Stimulated activated CD4-positive, alpha-beta T cell treated with anti-CD3 and anti-CD28 coated beads, Interleukin-4, amount 100 ng/mL, for 48 hours (primary cell): ENCODE results near the gene SOS1.
"Not testable (repeated sequence)": the region's sequence is repeated elsewhere in the genome, so short reads cannot be mapped to it uniquely, and the experiment has no call there.

Experiments
- DNase-seq, 2 donors: peaks; one replicate each; pipeline ENCODE4 v3.0.0-alpha.2; 2020; ENCODE audit warnings: low read depth in 2 of 2

The SOS1 gene

DNA sequence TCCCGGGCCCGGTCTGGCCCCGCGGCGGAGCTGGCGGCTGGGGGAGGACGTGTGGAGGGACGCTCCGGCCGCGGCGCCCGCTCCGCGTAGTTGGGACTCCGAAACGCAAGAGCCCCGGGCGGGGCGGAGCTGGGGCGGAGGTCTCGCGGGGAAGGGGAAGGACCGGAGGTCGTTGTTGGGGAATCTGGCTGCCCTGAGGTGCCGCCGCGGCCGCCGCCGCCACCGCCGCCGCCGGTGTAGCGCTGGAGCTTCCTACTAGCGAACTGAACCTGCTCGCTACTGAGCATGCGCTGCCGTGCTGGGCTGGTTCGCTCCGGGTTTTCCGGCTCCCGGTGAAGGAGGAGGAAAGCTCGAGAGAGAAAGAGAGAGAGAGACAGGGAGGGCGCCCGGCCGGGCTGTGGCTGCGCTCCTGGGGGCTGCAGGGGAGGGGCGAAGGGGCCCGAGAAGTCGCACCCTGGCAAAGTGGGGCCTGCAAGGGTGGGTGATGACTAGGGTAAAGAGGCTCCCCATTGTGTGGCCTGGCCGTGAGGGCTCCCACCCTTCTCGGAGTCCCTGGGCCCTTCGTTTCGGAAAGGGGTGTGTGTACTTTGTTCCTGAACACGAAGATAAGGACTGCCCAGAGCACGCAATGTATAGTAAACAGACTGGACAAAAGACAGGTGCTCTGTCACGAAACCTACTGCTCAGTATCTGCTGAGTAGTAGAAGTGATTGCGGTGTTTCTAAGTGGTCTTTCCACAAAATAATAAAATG lies at the start of gene SOS1:
SOS1 (minus strand) TSS at position 281 of the 752 bp plus-strand sequence. CDS start 629 bp downstream, outside the sequence.
- DNase-seq, result peak; percentile 91

DNA sequence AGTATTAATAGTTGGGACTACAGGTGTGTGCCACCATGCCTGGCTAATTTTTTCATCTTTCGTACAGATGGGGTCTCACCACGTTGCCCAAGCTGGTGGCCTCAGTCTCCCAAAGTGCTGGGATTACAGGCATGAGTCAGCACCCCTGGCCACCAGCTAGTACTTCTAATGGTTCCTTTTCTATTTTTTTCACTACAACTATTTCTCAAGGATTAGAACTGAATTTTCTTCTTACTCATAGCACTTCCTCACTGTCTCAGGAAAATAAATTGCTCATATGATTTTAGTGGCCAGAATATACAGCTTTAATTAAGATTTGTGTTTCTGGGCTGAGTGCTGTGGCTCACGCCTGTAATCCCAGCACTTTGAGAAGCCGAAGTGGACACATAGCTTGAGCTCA lies 43.2 kb upstream of the SOS1 start:
- no peak for DNase-seq

DNA sequence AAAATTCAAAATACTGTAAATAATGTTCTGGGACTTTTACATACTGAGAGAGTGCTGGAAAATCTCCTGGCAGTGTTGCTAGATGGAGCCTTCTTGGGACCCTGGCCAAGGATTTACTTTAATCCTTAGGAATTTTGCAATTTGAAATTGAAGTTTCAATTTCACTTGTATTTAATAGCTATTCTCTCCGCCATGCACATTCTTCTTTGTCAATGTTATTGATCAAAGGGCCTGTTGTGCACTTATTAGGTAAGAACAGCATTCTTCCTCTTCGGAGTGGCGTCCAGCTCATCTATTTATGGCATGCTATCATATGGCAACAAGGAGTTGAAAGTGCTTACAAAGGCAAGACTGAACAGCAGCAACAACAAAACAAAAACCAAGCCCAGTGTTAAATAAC lies 40.1 kb upstream of the SOS1 start:
- DNase-seq, result no peak

DNA sequence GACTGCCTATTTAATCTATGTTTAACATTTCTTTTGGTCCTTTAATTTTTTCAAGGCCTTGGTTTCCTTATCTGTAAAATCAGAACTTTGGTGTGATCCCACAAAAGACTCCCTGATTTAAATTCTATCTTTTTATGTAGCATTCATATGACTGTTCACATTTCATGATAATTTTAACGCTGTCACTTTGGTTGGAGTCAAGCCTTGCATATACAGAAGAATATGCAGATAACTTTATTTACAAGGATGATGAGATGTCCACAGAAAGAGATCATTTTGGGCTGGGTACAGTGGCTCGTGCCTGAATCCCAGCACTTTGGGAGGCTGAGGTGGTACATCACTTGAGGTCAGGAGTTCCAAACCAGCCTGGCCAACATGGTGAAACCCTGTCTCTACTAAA lies 38.4 kb upstream of the SOS1 start:
- DNase-seq, result no peak

DNA sequence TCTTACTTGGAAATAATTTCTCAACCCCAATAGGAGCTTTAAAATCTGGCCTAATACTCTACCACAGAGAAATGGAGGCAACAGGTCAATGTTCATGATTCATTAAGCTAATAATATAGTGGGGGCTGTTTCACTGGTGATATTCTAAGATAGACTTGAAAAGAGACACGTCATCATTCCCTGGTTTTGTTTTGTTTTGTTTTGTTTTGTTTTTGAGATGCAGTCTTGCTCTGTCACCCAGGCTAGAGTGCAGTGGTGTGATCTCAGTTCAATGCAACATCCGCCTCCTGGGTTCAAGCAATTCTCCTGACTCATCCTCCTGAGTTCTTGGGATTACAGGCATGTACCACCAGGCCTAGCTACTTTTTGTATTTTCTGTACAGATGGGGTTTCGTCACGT lies 37.5 kb upstream of the SOS1 start:
- DNase-seq, result no peak

DNA sequence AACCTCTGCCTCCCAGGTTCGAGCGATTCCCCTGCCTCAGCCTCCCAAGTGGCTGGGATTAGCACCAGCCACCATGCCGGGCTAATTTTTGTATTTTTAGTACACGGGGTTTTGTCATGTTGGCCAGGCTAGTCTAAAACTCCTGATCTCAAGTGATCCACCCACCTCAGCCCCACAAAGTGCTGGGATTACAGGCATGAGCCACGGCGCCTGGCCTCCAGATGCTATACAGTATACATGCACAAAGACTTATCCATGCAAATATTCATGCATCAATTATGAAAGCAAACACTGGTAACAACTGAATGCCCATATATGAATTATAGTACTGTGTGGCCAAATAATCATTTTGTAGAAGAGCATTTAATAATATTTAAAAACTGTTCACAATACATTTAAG lies 36.0 kb upstream of the SOS1 start:
- DNase-seq, result no peak

DNA sequence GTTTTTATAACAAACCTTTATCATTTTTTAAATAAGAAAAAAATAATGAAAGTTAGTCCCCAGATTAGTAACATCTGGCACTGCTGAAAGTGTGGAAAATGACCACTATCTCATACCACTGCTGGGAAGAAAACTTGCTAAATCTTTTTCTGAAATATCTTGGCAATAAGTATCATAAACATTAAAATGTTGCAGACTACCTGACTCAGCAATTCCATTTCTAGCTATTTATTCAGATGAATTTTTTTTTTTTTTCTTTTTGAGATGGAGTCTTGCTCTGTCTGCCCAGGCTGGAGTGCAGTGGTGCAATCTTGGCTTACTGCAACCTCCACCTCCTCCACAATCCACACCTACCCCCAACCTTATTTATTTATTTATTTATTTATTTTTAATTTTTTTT lies 35.3 kb upstream of the SOS1 start:
- no peak for DNase-seq

DNA sequence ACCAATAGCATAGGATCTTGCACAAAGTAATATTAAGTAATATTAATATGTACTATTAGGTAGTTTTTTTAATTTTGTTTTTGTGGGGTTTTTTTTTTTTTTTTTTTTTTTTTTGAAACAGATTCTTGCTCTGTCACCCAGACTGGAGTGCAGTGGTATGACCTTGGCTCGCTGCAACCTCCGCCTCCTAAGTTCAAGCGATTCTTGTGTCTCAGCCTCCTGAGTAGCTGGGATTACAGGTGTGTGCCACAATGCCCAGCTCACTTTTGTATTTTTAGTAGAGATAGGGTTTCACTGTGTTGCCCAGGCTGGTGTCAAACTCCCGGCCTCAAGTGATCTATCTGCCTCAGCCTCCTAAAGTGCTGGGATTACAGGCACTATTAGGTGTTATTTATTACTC lies 34.7 kb upstream of the SOS1 start:
- DNase-seq, result not testable (repeated sequence)

DNA sequence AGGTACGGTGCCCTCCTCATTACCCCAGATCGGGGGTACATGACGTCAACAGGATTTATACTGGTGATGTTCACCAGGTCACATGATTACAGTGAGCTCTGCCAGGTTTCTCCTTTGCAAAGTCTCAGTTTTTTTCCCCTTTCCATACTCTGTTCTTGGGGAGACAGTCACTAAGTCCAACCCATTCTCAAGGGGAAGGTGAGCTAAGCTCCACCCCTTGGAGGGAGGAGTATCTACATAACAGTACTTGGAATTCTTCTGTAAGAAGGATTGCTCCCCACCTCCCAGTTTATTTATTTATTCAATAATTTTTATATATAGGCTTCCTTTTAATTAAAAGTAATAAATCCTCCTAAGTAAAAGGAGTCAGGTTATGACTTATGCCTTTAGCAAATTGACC lies 34.1 kb upstream of the SOS1 start:
- no peak for DNase-seq

DNA sequence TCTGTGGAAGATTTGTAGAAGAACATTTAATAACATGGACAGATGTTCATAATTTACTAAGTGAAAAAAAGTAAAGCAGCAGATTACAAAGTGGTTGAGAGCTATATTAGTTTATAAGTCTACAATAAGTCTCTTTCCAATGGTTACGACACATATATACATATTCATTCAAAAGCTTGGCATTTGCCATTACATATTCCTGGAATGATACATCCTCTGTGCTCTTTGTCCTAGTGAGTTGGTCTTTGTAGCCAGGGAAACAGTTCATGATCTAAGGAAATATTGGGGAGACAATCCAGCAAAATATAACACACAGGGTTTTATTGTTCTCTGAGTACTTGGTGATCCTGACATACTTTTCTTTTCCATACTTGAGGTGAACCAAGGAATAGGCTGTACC lies 32.5 kb upstream of the SOS1 start:
- DNase-seq, result no peak

DNA sequence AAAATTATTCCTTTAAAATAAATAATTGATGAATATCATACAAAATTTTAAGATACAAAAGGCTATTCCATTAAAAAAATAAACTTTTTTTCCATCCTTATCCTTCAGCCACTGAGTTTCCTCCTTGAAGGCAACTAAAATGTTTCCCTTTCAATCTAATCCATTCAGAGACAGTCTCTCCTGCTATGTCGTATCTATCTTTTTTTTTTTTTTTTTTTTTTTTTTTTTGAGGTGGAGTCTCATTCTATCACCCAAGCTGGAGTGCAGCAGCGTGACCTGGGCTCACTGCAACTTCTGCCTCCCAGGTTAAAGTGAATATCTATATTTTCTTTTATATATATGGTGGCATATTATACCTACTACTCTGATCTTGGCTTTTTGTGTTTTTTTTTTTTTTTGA lies 31.7 kb upstream of the SOS1 start:
- DNase-seq, result no peak

DNA sequence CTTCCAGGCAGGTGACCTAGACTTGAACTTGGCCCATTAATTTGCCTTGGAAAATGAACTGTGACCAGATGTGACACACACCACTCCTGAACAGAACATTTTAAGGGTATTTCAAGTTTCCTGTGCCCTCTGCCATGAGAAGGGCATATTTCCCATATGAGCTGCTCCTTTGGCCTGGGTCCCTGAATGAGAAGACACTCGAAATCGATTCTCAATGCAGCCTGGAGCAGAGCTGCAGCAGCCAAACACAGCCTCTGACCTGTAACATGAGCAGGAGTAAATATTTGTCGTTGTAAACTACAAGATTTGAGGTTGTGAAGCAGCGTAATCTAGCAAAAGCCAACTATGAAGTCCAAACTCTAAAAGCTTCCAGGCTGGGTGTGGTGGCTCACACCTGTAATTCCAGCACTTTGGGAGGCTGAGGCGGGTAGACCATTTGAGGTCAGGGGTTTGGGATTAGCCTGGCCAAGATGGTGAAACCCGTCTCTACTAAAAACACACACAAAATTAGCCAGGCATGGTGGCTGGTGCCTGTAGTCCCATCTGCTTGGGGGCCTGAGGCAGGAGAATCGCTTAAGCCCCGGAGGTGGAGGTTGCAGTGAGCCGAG lies 30.1 kb upstream of the SOS1 start:
- DNase-seq, result no peak

DNA sequence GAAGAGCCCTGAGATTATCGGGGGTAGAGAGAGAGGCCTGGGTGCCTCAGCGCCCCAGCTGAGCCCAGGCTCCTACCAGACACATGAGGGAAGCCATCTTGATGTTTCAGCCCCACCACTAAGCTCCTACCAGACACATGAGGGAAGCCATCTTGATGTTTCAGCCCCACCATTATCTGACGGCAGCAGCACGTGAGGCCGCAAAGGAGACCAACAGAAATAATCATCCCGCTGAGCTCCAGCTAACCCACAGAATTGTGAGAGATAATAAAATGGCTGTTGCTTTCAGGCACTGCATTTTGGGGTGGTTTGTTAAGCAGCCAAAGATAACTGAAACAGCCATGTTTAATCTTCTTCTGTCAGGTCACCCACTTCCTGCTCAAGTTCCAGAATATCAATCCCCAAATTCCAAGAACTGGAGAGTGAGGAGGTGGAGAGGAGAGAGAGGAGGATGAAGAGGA lies 29.3 kb upstream of the SOS1 start:
- DNase-seq, result no peak

DNA sequence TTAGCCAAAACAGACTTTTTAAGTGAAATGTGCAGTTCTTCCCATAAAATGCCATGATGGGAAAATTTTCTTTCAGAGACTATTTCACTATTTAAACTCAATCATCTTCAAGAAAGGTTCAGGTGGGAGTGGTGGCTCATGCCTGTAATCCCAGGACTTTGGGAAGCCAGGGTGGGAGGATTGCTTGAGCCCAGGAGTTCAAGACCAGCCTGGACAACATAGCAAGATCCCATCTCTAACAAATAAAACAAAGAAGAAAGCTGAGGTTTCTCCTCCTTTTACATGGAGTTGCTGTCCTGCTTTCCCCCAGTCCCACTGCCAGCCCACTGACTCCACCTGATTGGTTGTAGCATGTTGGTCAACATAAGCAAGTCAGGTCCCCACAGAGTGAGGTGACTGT lies 25.8 kb upstream of the SOS1 start:
- no peak for DNase-seq

DNA sequence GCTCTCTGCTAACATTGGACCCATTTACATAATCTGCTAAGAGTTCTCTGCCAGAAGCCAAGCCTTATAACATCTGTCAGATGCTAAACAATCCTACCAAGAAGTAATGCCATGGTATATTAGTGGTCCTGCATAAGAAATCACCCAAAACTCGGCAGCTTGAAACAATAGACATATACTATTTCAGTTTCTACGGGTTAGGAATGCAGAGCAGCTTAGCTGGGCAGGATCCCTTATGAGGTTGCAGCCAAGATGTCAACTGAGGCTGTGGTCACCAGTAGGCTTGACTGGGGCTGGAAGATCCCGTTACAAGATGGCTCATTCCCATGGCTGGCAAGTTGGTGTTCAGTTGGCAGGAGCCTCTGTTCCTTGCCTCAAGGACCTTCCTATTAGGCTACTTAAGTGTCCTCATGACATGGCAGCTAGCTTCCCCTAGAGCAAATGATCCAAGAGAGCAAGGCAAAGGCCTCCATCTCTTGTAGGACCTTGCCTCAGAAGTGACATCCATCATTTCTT lies 25.1 kb upstream of the SOS1 start:
- no peak for DNase-seq

DNA sequence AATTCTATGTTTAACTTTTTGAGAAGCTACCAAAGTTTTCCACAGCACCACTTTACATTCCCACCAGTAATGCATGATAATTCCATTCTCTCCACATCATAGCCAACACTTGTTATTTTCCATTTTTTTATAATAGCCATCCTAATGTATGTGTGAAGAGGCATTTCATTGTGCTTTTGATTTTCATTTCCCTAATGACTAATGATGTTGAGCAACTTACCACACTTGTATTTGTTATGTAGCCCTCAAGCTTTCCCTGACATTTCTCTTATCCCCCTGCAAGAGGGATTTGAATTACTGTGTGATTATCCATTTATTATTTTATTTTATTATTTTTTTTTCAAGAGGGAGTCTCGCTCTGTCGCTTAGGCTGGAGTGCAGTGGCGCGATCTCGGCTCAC lies 23.6 kb upstream of the SOS1 start:
- no peak for DNase-seq

DNA sequence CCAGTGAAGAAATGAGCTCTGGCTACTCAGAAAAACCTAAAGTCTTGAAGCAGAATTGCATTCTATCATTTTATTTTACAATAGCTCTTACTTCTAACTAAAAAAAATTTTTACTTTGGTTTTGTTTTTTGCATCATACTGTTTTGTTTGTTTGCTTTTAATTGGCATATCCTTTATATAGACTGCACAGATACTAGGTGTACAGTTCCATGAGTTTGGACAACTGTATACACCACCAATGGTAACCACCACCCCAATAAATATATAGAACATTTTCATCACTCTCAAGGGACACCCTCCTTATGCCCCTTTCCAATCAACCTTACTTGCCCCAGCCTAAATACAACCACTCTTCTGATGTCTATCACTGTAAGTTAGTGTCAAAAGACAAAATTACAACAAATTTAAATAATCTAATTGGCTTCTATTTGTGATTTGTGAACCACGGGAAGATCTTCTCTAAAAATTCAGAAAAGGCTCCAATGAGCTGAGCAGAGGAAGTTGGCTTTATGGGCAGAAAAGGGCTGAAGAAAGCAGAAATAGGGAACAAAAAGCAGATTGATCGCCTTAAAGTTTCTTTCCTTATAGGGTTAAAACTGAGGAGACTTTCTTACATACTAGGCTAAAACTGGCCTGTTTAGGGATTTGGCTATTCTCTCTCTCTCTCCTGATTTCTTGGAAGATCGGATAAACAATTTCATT lies 22.2 kb upstream of the SOS1 start:
- no peak for DNase-seq

DNA sequence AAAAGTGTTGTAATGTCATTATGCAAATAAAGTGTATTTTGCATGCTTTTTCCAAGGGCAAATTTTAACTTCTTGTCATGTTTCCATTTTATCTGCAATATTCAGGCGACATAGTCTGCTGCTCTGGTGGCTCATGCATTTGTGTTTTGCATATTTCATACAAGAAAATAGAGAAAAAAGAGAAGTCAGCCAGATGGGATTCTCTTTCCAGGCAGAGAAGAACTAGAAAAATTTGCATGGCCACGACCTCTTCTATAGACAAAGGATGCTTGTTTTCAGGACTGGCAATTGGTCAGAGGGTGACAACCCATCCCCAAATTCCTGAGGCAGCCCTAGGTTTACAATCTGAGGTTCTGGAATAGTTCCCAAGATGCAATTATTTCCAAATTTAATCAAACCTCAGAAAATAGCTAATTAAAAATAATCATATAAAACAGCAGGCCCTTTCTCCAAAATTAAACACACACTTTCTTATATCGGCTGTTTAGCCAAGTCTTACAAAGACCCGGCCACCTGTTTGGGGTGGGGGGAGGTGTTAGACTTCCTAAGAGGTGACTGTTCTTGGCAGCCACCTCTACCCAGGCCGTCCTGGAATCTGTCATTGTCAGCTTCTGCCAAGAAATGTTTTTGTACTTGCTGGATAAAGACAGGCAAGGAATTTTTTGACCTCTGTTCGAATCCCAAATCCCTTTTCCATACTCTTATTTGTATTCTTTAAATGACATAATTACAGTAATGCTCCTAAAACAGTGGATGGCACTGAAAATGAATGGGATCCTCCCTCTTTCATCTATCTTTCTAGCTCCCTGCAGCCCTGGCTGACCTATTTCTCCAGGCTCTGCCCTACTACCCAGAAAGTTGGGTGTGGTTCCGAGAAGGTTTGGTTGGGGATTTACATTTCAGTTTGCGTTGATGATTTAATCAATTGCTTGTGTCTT lies 20.8 kb upstream of the SOS1 start:
- no peak for DNase-seq

DNA sequence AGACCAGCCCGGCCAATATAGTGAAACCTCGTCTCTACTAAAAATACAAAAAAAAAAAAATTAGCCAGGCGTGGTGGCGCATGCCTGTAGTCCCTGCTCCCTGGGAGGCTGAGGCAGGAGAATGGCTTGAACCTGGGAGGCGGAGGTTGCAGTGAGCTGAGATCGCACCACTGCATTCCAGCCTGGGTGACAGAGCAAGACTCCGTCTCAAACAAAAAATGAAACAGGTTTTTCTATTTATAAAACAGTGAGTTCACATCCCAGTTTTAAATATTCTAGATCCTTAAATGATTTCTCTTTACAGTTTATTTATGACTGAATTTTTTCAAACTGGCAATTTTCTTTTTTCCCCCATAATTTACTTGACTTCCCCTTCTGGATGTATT lies 20.1 kb upstream of the SOS1 start:
- not testable (repeated sequence) for DNase-seq

DNA sequence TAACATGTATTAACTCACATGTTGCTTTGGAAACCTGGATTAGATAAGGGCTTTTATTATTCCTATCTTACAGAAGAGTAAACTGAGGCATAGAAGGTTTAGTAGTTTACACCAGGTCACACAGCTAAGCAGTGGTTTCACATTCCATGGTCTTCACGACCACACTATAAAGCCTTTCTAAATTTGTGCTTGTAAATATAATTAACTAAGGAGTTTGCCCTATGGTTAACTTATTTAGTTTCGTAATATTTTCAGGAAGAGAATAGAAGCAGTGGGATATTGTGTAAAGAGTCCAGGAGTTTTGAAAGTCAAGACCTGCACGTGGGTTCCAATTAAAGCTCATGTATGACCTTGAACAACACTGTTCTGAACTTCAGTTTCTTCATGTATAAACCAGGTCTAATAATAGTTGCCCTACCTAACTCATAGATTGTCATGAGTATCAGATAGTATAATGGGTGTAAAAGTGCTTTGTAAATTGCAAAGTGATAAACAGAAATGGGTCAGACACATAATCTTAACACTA lies 19.5 kb upstream of the SOS1 start:
- no peak for DNase-seq

DNA sequence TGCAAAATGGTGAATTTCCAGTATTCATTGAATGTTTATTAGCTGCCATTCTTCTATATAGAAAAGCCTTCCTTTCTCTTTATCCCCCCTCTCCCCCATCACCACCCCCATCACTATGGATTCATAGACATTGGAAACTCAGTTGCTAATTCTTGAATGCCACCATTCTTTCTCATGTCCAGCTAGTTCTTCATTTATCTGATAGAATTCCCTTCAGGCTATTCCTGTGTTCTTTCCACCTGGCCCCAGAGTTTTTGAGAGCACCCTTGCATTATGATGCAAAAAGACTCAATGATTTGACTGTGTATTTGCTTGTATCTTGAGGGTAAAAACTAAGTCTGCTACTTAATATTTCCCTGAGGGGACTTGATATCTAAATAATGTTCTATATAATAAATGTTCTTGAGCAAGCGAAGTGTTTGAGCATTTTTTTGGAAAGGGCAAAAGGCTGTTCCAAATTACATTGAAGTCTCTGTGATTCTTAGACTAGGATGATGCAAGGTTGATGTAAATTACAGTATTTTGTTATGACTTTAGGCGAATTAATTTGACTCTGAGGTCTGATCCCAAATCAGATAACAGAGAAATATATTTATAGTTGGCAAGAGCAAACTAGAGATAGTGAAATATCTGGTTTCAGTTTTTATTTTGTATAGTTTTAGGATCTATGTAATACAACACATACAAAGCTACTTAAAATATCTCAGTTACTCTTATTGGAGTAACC lies 18.8 kb upstream of the SOS1 start:
- no peak for DNase-seq
